T-helper 9 cell (primary cell): Measurements from ENCODE around the gene YPEL4.

Source experiments
- DNase-seq: peaks from one replicate; pipeline ENCODE4 v3.0.0-alpha.2; 2020

Gene YPEL4

DNA sequence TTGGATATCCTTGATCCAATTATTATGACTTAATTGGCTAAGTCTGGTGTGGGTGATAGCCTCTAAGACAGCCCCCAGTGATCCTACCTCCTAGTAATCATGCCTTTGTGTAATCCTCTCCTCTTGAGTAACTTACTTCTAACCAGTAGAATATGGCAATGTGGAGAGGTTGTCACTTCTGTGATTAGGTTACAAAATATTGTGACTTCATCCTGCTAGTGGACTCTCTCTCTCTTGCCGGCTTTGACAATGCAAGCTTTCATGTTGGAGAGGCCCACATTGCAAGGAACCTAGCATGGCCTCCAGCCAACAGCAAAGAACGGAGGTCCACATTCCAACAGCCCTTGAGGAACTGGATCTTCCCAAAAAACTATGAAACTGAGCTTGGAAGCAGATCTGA, 19.5 kb downstream of the YPEL4 start:
- DNase-seq: no peak

GRCh38 chr11:57626895-57627294, 22.8 kb downstream of the YPEL4 start:
- no peak for DNase-seq

- DNase-seq: no peak
These were observed 24.8 kb downstream of the YPEL4 start for GRCh38 chr11:57624864-57625263.

GRCh38 chr11:57622263-57622662, 27.4 kb downstream of the YPEL4 start:
- no peak for DNase-seq

GRCh38 chr11:57620467-57620866, 29.2 kb downstream of the YPEL4 start:
- DNase-seq: no peak

DNA sequence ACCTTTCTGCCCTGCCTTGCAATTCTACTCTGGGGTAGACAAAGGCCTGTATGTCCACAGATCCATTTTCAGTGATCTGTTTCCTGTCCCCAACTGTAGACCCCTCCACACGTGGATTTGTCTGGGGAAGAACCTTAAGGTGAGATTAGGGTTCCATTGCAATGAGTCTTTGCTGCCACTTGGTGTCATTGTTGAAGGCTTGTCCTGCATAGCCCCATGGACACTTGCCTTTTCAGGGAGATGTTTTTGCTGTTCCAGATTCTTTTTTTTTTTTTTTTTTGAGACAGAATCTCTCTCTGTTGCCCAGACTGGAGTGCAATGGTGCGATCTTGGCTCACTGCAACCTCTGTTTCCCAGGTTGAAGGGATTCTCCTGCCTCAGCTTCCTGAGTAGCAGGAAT, 30.4 kb downstream of the YPEL4 start:
- DNase-seq: no peak

GRCh38 chr11:57618438-57618837, 31.3 kb downstream of the YPEL4 start:
- DNase-seq: no peak

GRCh38 chr11:57616595-57616994, 33.1 kb downstream of the YPEL4 start:
- DNase-seq: no peak

GRCh38 chr11:57615308-57615707, 34.4 kb downstream of the YPEL4 start:
- DNase-seq: no peak

DNA sequence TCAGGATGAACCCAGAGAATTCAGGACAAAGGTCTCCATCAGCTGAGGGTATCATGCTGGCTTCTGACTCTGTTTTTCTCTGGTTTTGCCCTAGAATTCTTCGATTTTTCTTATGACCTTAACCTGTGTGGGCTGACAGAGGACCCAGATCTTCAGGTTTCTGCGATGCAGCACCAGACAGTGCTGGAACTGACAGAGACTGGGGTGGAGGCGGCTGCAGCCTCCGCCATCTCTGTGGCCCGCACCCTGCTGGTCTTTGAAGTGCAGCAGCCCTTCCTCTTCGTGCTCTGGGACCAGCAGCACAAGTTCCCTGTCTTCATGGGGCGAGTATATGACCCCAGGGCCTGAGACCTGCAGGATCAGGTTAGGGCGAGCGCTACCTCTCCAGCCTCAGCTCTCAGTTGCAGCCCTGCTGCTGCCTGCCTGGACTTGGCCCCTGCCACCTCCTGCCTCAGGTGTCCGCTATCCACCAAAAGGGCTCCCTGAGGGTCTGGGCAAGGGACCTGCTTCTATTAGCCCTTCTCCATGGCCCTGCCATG, 35.4 kb downstream of the YPEL4 start:
- DNase-seq: no peak

DNA sequence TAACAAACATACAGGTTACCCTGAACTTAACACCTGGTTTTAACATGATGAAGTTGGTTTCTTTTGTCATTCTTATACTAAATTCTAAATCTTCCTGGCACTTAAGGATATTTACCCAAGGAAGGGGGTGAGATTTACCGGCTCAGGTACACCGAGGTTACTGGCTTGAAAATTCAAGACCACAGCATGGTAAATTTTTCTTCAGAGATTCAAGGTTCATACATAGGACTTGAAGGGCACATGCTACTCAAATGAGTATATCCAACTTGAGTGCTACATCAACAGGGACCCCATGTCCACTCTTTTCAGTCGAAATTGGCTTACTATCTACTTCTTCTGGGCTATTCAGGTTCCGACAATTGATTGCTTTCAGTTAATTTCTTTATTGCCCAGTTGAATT, 39.5 kb downstream of the YPEL4 start:
- no peak for DNase-seq

- no peak for DNase-seq
These were observed 44.7 kb downstream of the YPEL4 start for GRCh38 chr11:57605028-57605420.

DNA sequence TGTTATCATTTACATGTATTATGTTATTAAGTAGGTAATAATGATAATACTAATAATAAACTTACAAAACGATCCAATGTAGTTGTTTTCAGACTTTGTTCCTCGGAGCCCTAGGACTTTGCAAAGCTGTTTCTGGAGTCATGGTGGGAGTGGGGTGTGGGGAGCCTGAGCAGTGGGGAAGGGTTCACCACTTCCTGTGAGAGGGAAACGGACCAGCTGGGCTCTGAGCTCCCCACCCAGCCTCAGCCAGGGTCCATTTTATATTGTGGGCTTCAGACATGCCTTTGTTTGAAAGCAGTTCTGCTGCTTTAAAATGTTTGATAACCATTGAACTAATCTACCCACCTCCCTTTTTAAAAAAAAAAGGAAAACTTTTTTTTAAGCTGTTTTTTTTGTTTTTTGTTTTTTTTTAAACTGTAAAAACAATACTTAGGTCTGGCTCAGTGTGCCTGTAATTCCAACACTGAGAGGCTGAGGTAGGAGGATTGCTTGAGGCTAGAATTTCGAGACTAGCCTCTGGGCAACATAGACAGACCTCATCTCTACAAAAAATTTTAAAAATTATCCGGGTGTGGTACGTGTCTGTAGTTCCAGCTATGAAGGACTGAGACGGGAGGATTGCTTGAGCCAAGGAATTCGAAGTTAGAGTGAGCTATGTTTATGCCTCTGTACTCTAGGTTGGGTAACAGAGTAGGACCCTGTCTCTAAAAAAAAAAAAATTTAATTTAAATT, 45.2 kb downstream of the YPEL4 start:
- no peak for DNase-seq

DNA sequence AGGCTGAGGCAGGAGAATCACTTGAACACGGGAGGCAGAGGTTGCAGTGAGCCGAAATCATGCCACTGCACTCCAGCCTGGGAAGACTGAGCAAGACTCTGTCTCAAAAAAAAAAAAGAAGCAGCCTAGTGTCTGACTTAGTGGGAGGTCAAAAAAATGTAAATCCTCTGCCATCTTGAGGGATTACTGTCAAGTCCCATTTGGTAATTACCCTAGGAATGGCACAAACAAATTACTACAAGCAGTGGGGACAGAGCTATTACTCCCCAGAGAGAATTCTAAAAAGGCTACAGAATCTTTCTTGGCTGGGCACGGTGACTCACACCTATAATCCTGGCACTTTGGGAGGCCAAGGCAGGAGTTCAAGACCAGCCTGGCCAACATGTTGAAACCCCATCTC, 48.4 kb downstream of the YPEL4 start:
- no peak for DNase-seq

GRCh38 chr11:57599381-57599780, 50.3 kb downstream of the YPEL4 start:
- no peak for DNase-seq

DNA sequence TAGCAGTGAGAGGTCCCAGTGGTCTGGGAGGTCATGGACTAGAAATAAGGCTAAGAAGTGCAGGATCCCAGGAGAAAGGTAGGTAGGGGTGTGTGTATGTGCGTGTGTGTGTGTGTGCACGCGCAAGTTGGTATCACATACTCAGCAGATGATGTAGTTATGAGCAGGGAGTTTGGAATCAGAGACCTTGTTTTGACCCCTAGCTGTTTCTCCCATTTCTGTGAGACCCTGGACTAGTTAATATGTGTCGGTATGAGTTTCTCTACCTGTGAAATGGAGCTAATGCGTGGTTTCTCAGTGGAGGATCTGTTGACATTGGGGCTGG, 50.9 kb downstream of the YPEL4 start:
- DNase-seq: no peak

GRCh38 chr11:57597916-57598830, 51.5 kb downstream of the YPEL4 start:
- DNase-seq: no peak

- no peak for DNase-seq
These were observed 52.2 kb downstream of the YPEL4 start, which contains the start of gene SERPING1 for GRCh38 chr11:57597461-57597915. SERPING1 (plus strand) TSS chr11:57597685; CDS start chr11:57598271, 586 bp downstream.

DNA sequence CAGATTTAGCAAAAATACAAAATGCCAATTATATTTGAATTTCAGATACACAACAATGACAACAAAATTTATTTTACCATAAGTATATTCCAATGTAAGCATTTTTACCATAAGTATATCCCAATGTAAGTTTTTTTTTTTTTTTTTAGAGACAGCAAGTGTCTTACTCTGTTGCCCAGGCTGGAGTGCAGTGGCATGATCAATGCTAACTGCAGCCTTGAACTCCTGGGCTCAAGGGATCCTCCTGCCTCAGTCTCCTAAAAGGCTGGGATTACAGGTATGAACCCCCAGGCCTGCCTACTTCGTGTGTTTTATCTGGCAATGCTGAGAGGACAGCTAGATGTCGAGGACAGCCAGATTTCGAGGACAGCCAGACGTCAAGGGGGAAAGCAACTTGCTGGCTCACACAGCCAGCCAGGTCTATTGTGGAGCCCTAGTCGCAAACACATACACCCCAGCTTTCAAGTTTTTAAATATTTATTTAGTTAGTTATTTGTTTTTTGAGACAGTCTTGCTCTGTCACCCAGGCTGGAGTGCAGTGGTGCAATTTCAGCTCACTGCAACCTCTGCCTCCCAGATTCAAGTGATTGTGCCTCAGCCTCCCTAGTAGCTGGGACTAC, 53.3 kb downstream of the YPEL4 start:
- no peak for DNase-seq
